ENCODE results near the gene TMEM108.

The TMEM108 gene

DNA sequence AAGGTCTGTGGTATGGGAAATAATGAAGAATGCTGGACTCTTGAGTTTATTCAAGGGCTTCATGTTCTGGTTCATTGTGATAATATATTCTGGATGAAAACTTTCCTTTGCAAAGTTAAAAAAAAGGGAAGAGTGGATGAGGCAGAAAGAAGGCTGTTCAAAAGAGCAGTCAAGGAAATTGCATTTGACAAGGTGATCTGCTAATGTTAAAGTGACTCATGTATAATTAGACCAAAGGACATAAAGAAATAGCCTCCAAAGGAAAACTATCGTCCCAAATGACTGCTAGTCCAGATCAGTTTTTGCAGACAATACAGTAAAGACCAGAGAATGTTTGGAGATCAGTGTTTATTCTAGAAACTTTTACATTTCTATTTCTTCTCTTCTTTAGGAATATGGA lies 9.8 kb downstream of the TMEM108 start:
- TF ChIP-seq ZC3H10 (CRISPR knock-in tag; IDR thresholded peaks at IDR 0.05) (peak; percentile 40; the same call in 1 of the 2 replicates), RARB (CRISPR knock-in tag; IDR thresholded peaks at IDR 0.05) (no peak), ZFP3 (CRISPR knock-in tag; IDR thresholded peaks at IDR 0.05) (no peak), ISL1 (CRISPR knock-in tag; IDR thresholded peaks at IDR 0.05) (peak; percentile 47)
- TF ChIP-seq, protein P1, sequence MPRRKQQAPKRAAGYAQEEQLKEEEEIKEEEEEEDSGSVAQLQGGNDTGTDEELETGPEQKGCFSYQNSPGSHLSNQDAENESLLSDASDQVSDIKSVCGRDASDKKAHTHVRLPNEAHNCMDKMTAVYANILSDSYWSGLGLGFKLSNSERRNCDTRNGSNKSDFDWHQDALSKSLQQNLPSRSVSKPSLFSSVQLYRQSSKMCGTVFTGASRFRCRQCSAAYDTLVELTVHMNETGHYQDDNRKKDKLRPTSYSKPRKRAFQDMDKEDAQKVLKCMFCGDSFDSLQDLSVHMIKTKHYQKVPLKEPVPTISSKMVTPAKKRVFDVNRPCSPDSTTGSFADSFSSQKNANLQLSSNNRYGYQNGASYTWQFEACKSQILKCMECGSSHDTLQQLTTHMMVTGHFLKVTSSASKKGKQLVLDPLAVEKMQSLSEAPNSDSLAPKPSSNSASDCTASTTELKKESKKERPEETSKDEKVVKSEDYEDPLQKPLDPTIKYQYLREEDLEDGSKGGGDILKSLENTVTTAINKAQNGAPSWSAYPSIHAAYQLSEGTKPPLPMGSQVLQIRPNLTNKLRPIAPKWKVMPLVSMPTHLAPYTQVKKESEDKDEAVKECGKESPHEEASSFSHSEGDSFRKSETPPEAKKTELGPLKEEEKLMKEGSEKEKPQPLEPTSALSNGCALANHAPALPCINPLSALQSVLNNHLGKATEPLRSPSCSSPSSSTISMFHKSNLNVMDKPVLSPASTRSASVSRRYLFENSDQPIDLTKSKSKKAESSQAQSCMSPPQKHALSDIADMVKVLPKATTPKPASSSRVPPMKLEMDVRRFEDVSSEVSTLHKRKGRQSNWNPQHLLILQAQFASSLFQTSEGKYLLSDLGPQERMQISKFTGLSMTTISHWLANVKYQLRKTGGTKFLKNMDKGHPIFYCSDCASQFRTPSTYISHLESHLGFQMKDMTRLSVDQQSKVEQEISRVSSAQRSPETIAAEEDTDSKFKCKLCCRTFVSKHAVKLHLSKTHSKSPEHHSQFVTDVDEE (CRISPR knock-in tag; IDR thresholded peaks at IDR 0.05): no peak
- peak; percentile 75 for ATAC-seq

DNA sequence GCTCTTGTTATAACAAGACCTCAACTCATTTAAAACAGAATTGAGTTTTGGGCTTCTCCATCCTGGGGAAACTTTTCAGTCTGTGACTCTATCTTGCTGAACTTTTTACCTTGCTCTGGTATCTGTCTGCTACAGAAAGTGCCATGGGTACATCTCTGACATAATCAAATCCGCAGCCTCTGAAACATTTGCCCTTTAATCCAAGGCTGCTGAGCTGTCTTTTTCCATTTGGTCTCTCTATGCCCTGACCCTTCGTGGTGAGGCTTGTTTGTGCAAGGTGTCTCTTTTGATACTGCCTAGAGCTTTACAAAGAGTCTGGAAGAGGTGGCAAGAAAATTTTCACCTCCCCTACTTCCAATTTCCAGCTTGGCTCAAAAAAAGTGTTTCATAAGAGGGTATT lies 11.3 kb downstream of the TMEM108 start:
- TF ChIP-seq TOX (CRISPR knock-in tag; IDR thresholded peaks at IDR 0.05; ENCODE audit: borderline replicate concordance): 0 out of 2 replicates have a peak, but pooled peaks have one; percentile 11
- TF ChIP-seq RARB (CRISPR knock-in tag; IDR thresholded peaks at IDR 0.05): no peak
- ATAC-seq: peak; percentile 78

DNA sequence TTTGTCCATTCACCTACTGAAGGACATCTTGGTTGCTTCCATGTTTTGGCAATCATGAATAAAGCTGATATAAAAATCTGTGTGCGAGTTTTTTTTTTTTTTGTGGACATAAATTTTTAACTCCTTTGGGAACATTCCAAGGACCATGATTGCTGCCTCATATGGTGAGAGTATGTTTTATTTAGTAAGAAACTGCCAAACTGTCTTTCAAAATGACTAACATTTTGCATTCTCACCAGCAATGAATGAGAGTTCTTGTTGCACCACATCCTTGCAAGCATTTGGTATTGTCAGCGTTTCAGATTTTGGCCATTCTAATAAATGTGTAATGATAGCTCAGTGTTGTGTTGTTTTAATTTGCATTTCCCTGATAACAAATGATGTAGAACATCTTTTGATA lies 12.7 kb downstream of the TMEM108 start:
- TF ChIP-seq ESRRG (CRISPR knock-in tag; IDR thresholded peaks at IDR 0.05) (no peak), GLIS3 (CRISPR knock-in tag; IDR thresholded peaks at IDR 0.05) (no peak), RARB (CRISPR knock-in tag; IDR thresholded peaks at IDR 0.05) (no peak), ZFP30 (CRISPR knock-in tag; IDR thresholded peaks at IDR 0.05) (no peak), PPARA (CRISPR knock-in tag; IDR thresholded peaks at IDR 0.05; ENCODE audit: borderline replicate concordance) (no peak), SNAI2 (CRISPR knock-in tag; IDR thresholded peaks at IDR 0.05) (no peak)
- TF ChIP-seq, protein P2, sequence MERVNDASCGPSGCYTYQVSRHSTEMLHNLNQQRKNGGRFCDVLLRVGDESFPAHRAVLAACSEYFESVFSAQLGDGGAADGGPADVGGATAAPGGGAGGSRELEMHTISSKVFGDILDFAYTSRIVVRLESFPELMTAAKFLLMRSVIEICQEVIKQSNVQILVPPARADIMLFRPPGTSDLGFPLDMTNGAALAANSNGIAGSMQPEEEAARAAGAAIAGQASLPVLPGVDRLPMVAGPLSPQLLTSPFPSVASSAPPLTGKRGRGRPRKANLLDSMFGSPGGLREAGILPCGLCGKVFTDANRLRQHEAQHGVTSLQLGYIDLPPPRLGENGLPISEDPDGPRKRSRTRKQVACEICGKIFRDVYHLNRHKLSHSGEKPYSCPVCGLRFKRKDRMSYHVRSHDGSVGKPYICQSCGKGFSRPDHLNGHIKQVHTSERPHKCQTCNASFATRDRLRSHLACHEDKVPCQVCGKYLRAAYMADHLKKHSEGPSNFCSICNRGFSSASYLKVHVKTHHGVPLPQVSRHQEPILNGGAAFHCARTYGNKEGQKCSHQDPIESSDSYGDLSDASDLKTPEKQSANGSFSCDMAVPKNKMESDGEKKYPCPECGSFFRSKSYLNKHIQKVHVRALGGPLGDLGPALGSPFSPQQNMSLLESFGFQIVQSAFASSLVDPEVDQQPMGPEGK (CRISPR knock-in tag; IDR thresholded peaks at IDR 0.05; ENCODE audit: borderline replicate concordance): no peak
- no peak for ATAC-seq

DNA sequence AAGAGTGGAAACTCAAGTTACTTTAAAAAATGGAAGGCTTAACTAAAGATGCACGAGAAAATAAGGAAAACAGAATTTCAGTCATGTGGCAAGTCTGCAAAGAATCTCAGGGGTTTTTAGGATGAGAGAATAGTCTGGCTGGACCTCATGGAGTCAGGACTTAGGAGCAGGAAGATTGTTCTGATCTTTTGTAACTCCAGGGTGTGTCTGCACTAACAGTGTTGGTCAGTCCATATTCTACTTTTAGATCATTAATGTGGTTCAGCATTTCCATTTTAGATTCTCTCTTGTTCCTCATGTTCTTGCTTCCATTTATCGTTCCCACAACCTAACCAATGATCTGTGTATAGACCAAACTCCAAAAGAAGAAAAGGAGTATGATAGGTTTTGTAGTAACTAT lies 15.3 kb downstream of the TMEM108 start:
- no peak for ATAC-seq
- TF ChIP-seq ZNF70 (CRISPR knock-in tag; IDR thresholded peaks at IDR 0.05) (no peak), SNAI2 (CRISPR knock-in tag; IDR thresholded peaks at IDR 0.05) (no peak), TOX (CRISPR knock-in tag; IDR thresholded peaks at IDR 0.05; ENCODE audit: borderline replicate concordance) (no peak), ISL1 (CRISPR knock-in tag; IDR thresholded peaks at IDR 0.05) (no peak), PPARA (CRISPR knock-in tag; IDR thresholded peaks at IDR 0.05; ENCODE audit: borderline replicate concordance) (no peak), GLIS3 (CRISPR knock-in tag; IDR thresholded peaks at IDR 0.05) (no peak), ZNF8 (CRISPR knock-in tag; IDR thresholded peaks at IDR 0.05) (no peak), BACH2 (CRISPR knock-in tag; IDR thresholded peaks at IDR 0.05; ENCODE audit: borderline replicate concordance) (no peak), ARNTL (CRISPR knock-in tag; IDR thresholded peaks at IDR 0.05; ENCODE audit: borderline replicate concordance, low read depth) (no peak), TCF4 (CRISPR knock-in tag; IDR thresholded peaks at IDR 0.05; ENCODE audit: borderline replicate concordance) (no peak), ESRRG (CRISPR knock-in tag; IDR thresholded peaks at IDR 0.05) (no peak), OSR1 (CRISPR knock-in tag; IDR thresholded peaks at IDR 0.05) (no peak)
- TF ChIP-seq, protein P2 (CRISPR knock-in tag; IDR thresholded peaks at IDR 0.05; ENCODE audit: borderline replicate concordance): no peak
- TF ChIP-seq, protein P3, sequence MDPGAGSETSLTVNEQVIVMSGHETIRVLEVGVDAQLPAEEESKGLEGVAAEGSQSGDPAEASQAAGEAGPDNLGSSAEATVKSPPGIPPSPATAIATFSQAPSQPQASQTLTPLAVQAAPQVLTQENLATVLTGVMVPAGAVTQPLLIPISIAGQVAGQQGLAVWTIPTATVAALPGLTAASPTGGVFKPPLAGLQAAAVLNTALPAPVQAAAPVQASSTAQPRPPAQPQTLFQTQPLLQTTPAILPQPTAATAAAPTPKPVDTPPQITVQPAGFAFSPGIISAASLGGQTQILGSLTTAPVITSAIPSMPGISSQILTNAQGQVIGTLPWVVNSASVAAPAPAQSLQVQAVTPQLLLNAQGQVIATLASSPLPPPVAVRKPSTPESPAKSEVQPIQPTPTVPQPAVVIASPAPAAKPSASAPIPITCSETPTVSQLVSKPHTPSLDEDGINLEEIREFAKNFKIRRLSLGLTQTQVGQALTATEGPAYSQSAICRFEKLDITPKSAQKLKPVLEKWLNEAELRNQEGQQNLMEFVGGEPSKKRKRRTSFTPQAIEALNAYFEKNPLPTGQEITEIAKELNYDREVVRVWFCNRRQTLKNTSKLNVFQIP (CRISPR knock-in tag; IDR thresholded peaks at IDR 0.05; ENCODE audit: borderline replicate concordance, low read depth): no peak
- TF ChIP-seq, protein P4, sequence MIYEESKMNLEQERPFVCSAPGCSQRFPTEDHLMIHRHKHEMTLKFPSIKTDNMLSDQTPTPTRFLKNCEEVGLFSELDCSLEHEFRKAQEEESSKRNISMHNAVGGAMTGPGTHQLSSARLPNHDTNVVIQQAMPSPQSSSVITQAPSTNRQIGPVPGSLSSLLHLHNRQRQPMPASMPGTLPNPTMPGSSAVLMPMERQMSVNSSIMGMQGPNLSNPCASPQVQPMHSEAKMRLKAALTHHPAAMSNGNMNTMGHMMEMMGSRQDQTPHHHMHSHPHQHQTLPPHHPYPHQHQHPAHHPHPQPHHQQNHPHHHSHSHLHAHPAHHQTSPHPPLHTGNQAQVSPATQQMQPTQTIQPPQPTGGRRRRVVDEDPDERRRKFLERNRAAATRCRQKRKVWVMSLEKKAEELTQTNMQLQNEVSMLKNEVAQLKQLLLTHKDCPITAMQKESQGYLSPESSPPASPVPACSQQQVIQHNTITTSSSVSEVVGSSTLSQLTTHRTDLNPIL (CRISPR knock-in tag; IDR thresholded peaks at IDR 0.05; ENCODE audit: low read depth): no peak
- TF ChIP-seq, protein P5, sequence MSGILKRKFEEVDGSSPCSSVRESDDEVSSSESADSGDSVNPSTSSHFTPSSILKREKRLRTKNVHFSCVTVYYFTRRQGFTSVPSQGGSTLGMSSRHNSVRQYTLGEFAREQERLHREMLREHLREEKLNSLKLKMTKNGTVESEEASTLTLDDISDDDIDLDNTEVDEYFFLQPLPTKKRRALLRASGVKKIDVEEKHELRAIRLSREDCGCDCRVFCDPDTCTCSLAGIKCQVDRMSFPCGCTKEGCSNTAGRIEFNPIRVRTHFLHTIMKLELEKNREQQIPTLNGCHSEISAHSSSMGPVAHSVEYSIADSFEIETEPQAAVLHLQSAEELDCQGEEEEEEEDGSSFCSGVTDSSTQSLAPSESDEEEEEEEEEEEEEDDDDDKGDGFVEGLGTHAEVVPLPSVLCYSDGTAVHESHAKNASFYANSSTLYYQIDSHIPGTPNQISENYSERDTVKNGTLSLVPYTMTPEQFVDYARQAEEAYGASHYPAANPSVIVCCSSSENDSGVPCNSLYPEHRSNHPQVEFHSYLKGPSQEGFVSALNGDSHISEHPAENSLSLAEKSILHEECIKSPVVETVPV (CRISPR knock-in tag; IDR thresholded peaks at IDR 0.05): no peak
